CD4-positive, alpha-beta memory T cell (primary cell): ENCODE results near the gene PPP4R1. TPM values are rescaled to one million over a fixed set of nuclear protein-coding genes. Genes with fewer than 3 reads are reported as not detected.

Experiments used
- CTCF ChIA-PET: fragments of 350-600 bp; sonication (Branson Sonifier 250); formaldehyde crosslinking; loops from one replicate; lab custom pipeline; 2021; ENCODE audit warnings: inconsistent platforms; ENCODE audit not compliant: partially characterized antibody; lab: Charles Lee
- POLR2A ChIA-PET: fragments of 350-600 bp; sonication (Branson Sonifier 250); formaldehyde crosslinking; loops from one replicate; lab custom pipeline; 2021; ENCODE audit not compliant: partially characterized antibody; lab: Charles Lee
- DNase-seq, 5 donors: peaks; one replicate each; pipeline versions ENCODE4 v3.0.0 to v3.0.0-alpha.2; 2020 to 2022; ENCODE audit warnings: mixed read lengths in 1 of 5
- H3K27ac ChIP-seq: one replicate; pipeline ENCODE4 v1.7.0; 2013; ENCODE audit warnings: low read depth, low read length
- H3K27me3 ChIP-seq: 2 replicates; pipeline ENCODE4 v1.7.0; 2013; ENCODE audit warnings: mild to moderate bottlenecking, low read length, moderate library complexity; ENCODE audit not compliant: insufficient read depth
- H3K36me3 ChIP-seq: 2 replicates; pipeline ENCODE4 v1.7.0; 2013; ENCODE audit warnings: mild to moderate bottlenecking, low read length, moderate library complexity; ENCODE audit not compliant: insufficient read depth
- H3K4me1 ChIP-seq: 2 replicates; pipeline ENCODE4 v1.7.0; 2013; ENCODE audit warnings: mild to moderate bottlenecking, low read length, moderate library complexity; ENCODE audit not compliant: insufficient read depth
- H3K4me3 ChIP-seq, 2 donors: one replicate each; pipeline ENCODE4 v1.7.0; 2013; ENCODE audit warnings: low read length in 2 of 2, mild to moderate bottlenecking in 1 of 2
- H3K9me3 ChIP-seq, 2 donors: one replicate each; pipeline ENCODE4 v1.7.0; 2013; ENCODE audit warnings: low read length in 2 of 2, control low read depth in 1 of 2; ENCODE audit not compliant: control insufficient read depth in 1 of 2
- H3K27ac Mint-ChIP-seq, 7 donors: one replicate each; pipeline ENCODE4 v1.8.0; 2020 to 2021; ENCODE audit warnings: mixed read lengths in 7 of 7, mild to moderate bottlenecking in 6 of 7, inconsistent platforms in 3 of 7, moderate library complexity in 3 of 7
- H3K27me3 Mint-ChIP-seq, 2 donors: one replicate each; pipeline ENCODE4 v1.8.0; 2020 to 2021; ENCODE audit warnings: mixed read lengths in 2 of 2
- H3K36me3 Mint-ChIP-seq, 2 donors: one replicate each; pipeline ENCODE4 v1.8.0; 2020 to 2021; ENCODE audit warnings: mixed read lengths in 2 of 2, inconsistent platforms in 1 of 2, mild to moderate bottlenecking in 1 of 2
- H3K4me1 Mint-ChIP-seq, 4 donors: one replicate each; pipeline ENCODE4 v1.8.0; 2020 to 2021; ENCODE audit warnings: mixed read lengths in 4 of 4, mild to moderate bottlenecking in 1 of 4
- H3K4me3 Mint-ChIP-seq, 8 donors: one replicate each; pipeline ENCODE4 v1.8.0; 2020 to 2021; ENCODE audit warnings: mixed read lengths in 8 of 8, mild to moderate bottlenecking in 7 of 8, moderate library complexity in 6 of 8, inconsistent platforms in 3 of 8
- H3K9me3 Mint-ChIP-seq, 8 donors: one replicate each; pipeline ENCODE4 v1.8.0; 2020 to 2021; ENCODE audit warnings: mixed read lengths in 8 of 8, mild to moderate bottlenecking in 5 of 8, inconsistent platforms in 3 of 8, moderate library complexity in 1 of 8
- intact Hi-C: fragments of 100-400 bp; cut with micrococcal nuclease; formaldehyde crosslinking; loops from one replicate; pipeline ENCODE4 v1.15.1; 2023
- polyA plus RNA-seq, 2 donors: library from polyadenylated mRNA; unstranded; fragments of 300-500 nt; fragmentation: Illumina TruSeq; gene quantifications; one replicate each; pipeline ENCODE4 v1.2.3, GENCODE V29; 2021
- total RNA-seq, 2 experiments: library from RNA; stranded (reverse); gene quantifications; one replicate each; pipeline ENCODE4 v1.2.3, GENCODE V29; 2021

Gene PPP4R1
- total and polyA plus RNA-seq, 4 experiments from 2014 or later = 10.2 to 71.0 (median 40.5) TPM

- H3K4me3 ChIP-seq = no peak overlapping the region
- POLR2A ChIA-PET = no interaction called here
These were observed 63.9 kb downstream of the PPP4R1 start for GRCh38 chr18:9550429-9550828.

GRCh38 chr18:9549405-9549804 is 65.0 kb downstream of the PPP4R1 start:
- H3K36me3 ChIP-seq = peaks cover 58% of the 10 kb centered on the region
- no peak overlapping the region for H3K27ac ChIP-seq
- H3K27me3 Mint-ChIP-seq = no peaks in the 10 kb centered on the region
- no peak for DNase-seq
- no peak overlapping the region for H3K4me3 ChIP-seq
- no peaks in the 10 kb centered on the region for H3K9me3 ChIP-seq
- peak overlapping the region in 2 of 7 donors; percentile 16 to 82 for H3K27ac Mint-ChIP-seq
- no peaks in the 10 kb centered on the region for H3K4me1 Mint-ChIP-seq
- no peak overlapping the region for H3K4me3 Mint-ChIP-seq
- H3K4me1 ChIP-seq = no peaks in the 10 kb centered on the region
- intact Hi-C loops = no loop called here
- ChIA-PET POLR2A (no interaction called here), CTCF (no interaction called here)
- H3K27me3 ChIP-seq = no peaks in the 10 kb centered on the region
- H3K9me3 Mint-ChIP-seq = peaks cover 0 to 3% (median 0%) of the 10 kb centered on the region in 8 donors
- peaks cover 64 to 83% of the 10 kb centered on the region in 2 donors for H3K36me3 Mint-ChIP-seq

More at GRCh38 chr18:9550429-9550828, 63.9 kb downstream of the PPP4R1 start:
- no peaks in the 10 kb centered on the region for H3K4me1 ChIP-seq
- H3K27ac ChIP-seq = no peak overlapping the region
- no peaks in the 10 kb centered on the region for H3K9me3 ChIP-seq
- H3K27me3 ChIP-seq = no peaks in the 10 kb centered on the region
- H3K9me3 Mint-ChIP-seq = peaks cover 0 to 3% (median 0%) of the 10 kb centered on the region in 8 donors
- H3K4me3 Mint-ChIP-seq = no peak overlapping the region
- peak overlapping the region in 1 of 7 donors; percentile 67 for H3K27ac Mint-ChIP-seq
- DNase-seq = no peak
- intact Hi-C loops = no loop called here
- no peaks in the 10 kb centered on the region for H3K4me1 Mint-ChIP-seq
- peaks cover 72 to 87% of the 10 kb centered on the region in 2 donors for H3K36me3 Mint-ChIP-seq
- no peaks in the 10 kb centered on the region for H3K27me3 Mint-ChIP-seq
- H3K36me3 ChIP-seq = peaks cover 60% of the 10 kb centered on the region
- CTCF ChIA-PET = no interaction called here

- Histone ChIP-seq H3K36me3 (peaks cover 48% of the 10 kb centered on the region), H3K27ac (no peak overlapping the region), H3K9me3 (no peaks in the 10 kb centered on the region), H3K4me1 (no peaks in the 10 kb centered on the region), H3K27me3 (no peaks in the 10 kb centered on the region), H3K4me3 (no peak overlapping the region)
- H3K9me3 Mint-ChIP-seq = peaks cover 0 to 2% (median 0%) of the 10 kb centered on the region in 8 donors
- intact Hi-C loops = no loop called here
- H3K36me3 Mint-ChIP-seq = peaks cover 52 to 70% of the 10 kb centered on the region in 2 donors
- DNase-seq = no peak
- no peak overlapping the region for H3K4me3 Mint-ChIP-seq
- no peaks in the 10 kb centered on the region for H3K27me3 Mint-ChIP-seq
- H3K4me1 Mint-ChIP-seq = no peaks in the 10 kb centered on the region
- CTCF ChIA-PET = no interaction called here
- POLR2A ChIA-PET = interaction anchor here (0.7 kb wide), 1 partner anchor 8 kb away, joined by 3 read pairs; no protein-coding TSS in a partner anchor
- H3K27ac Mint-ChIP-seq = peak overlapping the region in 1 of 7 donors; percentile 80
These were observed 66.6 kb downstream of the PPP4R1 start for GRCh38 chr18:9547782-9548181.

- POLR2A ChIA-PET = no interaction called here
- H3K36me3 ChIP-seq = peaks cover 38% of the 10 kb centered on the region
- no peaks in the 10 kb centered on the region for H3K9me3 ChIP-seq
- Mint-ChIP-seq H3K4me3 (no peak overlapping the region), H3K27ac (peak overlapping the region in 1 of 7 donors; percentile 53), H3K36me3 (peaks cover 44 to 62% of the 10 kb centered on the region in 2 donors), H3K9me3 (no peaks in the 10 kb centered on the region), H3K27me3 (no peaks in the 10 kb centered on the region), H3K4me1 (no peaks in the 10 kb centered on the region)
- CTCF ChIA-PET = no interaction called here
- H3K27me3 ChIP-seq = no peaks in the 10 kb centered on the region
- intact Hi-C loops = no loop called here
- no peak for DNase-seq
- no peak overlapping the region for H3K27ac ChIP-seq
- no peak overlapping the region for H3K4me3 ChIP-seq
- no peaks in the 10 kb centered on the region for H3K4me1 ChIP-seq
These were observed 67.9 kb downstream of the PPP4R1 start for GRCh38 chr18:9546468-9546867.

- Mint-ChIP-seq H3K9me3 (no peaks in the 10 kb centered on the region), H3K27ac (peak overlapping the region in 1 of 7 donors; percentile 46), H3K4me3 (no peak overlapping the region), H3K27me3 (no peaks in the 10 kb centered on the region), H3K36me3 (peaks cover 40 to 52% of the 10 kb centered on the region in 2 donors), H3K4me1 (no peaks in the 10 kb centered on the region)
- POLR2A ChIA-PET = no interaction called here
- Histone ChIP-seq H3K9me3 (no peaks in the 10 kb centered on the region), H3K27ac (no peak overlapping the region), H3K4me1 (no peaks in the 10 kb centered on the region), H3K36me3 (peaks cover 28% of the 10 kb centered on the region), H3K4me3 (no peak overlapping the region), H3K27me3 (no peaks in the 10 kb centered on the region)
- CTCF ChIA-PET = no interaction called here
- DNase-seq = no peak
- intact Hi-C loops = no loop called here
These were observed 69.3 kb downstream of the PPP4R1 start for GRCh38 chr18:9545029-9545428.

GRCh38 chr18:9542924-9543323 is 71.4 kb downstream of the PPP4R1 start:
- Histone ChIP-seq H3K36me3 (peaks cover 16% of the 10 kb centered on the region), H3K9me3 (no peaks in the 10 kb centered on the region), H3K4me3 (no peak overlapping the region), H3K27me3 (no peaks in the 10 kb centered on the region), H3K4me1 (no peaks in the 10 kb centered on the region), H3K27ac (no peak overlapping the region)
- Mint-ChIP-seq H3K27me3 (no peaks in the 10 kb centered on the region), H3K9me3 (no peaks in the 10 kb centered on the region), H3K27ac (peak overlapping the region in 2 of 7 donors; percentile 88), H3K36me3 (peaks cover 23 to 41% of the 10 kb centered on the region in 2 donors), H3K4me1 (no peaks in the 10 kb centered on the region), H3K4me3 (no peak overlapping the region)
- ChIA-PET CTCF (no interaction called here), POLR2A (interaction anchor here (0.7 kb wide), 1 partner anchor 71 kb away, joined by 4 read pairs; no protein-coding TSS in a partner anchor)
- DNase-seq = no peak
- intact Hi-C loops = no loop called here

- ChIA-PET POLR2A (interaction anchor here (0.6 kb wide), 1 partner anchor 8 kb away, joined by 3 read pairs; no protein-coding TSS in a partner anchor), CTCF (no interaction called here)
- no peak overlapping the region for H3K27ac ChIP-seq
- no peaks in the 10 kb centered on the region for H3K9me3 ChIP-seq
- H3K36me3 ChIP-seq = peaks cover 12% of the 10 kb centered on the region
- H3K36me3 Mint-ChIP-seq = peaks cover 22 to 40% of the 10 kb centered on the region in 2 donors
- no peaks in the 10 kb centered on the region for H3K27me3 Mint-ChIP-seq
- H3K4me1 Mint-ChIP-seq = no peaks in the 10 kb centered on the region
- no peak for DNase-seq
- no peak overlapping the region for H3K4me3 ChIP-seq
- H3K27ac Mint-ChIP-seq = peak overlapping the region in 1 of 7 donors; percentile 72
- intact Hi-C loops = no loop called here
- H3K9me3 Mint-ChIP-seq = no peaks in the 10 kb centered on the region
- no peak overlapping the region for H3K4me3 Mint-ChIP-seq
- no peaks in the 10 kb centered on the region for H3K27me3 ChIP-seq
- no peaks in the 10 kb centered on the region for H3K4me1 ChIP-seq
These were observed 74.4 kb downstream of the PPP4R1 start for GRCh38 chr18:9539938-9540337.
